ENCODE measurements around the gene EHMT1.

Gene EHMT1

GRCh38 chr9:137606005-137606621, 12.7 kb upstream of the EHMT1 start:
- TF ChIP-seq EGR1 (IDR thresholded peaks at IDR 0.05), result peak; percentile 9; the same call in 1 of the 2 replicates
- peak; percentile 94 for TF ChIP-seq ZBTB7A (IDR thresholded peaks at IDR 0.05; ENCODE audit: low read depth)
- no peak for TF ChIP-seq RAD21 (IDR thresholded peaks at IDR 0.05; ENCODE audit: low read depth)
- TF ChIP-seq CEBPB (IDR thresholded peaks at IDR 0.05), result no peak
- peak; percentile 85 for TF ChIP-seq NFIC (IDR thresholded peaks at IDR 0.05)
- peak; percentile 84 for TF ChIP-seq TCF12 (IDR thresholded peaks at IDR 0.05; ENCODE audit: low read depth)
- no peak for TF ChIP-seq CREB1 (IDR thresholded peaks at IDR 0.05; ENCODE audit: low read depth)
- 0 out of 2 replicates have a peak, but pooled peaks have one; percentile 2 for TF ChIP-seq TAF1 (IDR thresholded peaks at IDR 0.05; ENCODE audit: low read depth)
- peak; percentile 36; the same call in 1 of the 2 replicates for TF ChIP-seq MAX (IDR thresholded peaks at IDR 0.05)
- no peak for TF ChIP-seq USF1 (IDR thresholded peaks at IDR 0.05)
- 0 out of 2 replicates have a peak, but pooled peaks have one; percentile 10 for TF ChIP-seq REST (IDR thresholded peaks at IDR 0.05; ENCODE audit: low read depth)
- peak; percentile 58; the same call in 1 of the 2 replicates for TF ChIP-seq TEAD4 (IDR thresholded peaks at IDR 0.05)
- TF ChIP-seq EP300 (IDR thresholded peaks at IDR 0.05; ENCODE audit: borderline replicate concordance), result peak; percentile 79

GRCh38 chr9:137606734-137607138, 12.1 kb upstream of the EHMT1 start:
- TF ChIP-seq FOXM1 (IDR thresholded peaks at IDR 0.05; ENCODE audit: borderline replicate concordance, low read depth) (no peak), CEBPB (IDR thresholded peaks at IDR 0.05) (no peak), MAX (IDR thresholded peaks at IDR 0.05) (no peak)

- TF ChIP-seq ZBTB7A (IDR thresholded peaks at IDR 0.05; ENCODE audit: low read depth) (no peak), CEBPB (IDR thresholded peaks at IDR 0.05) (no peak), MAX (IDR thresholded peaks at IDR 0.05) (no peak)
These were observed 11.5 kb upstream of the EHMT1 start for GRCh38 chr9:137607141-137607857.

GRCh38 chr9:137610944-137611343, 7.9 kb upstream of the EHMT1 start:
- TF ChIP-seq FOXM1 (IDR thresholded peaks at IDR 0.05; ENCODE audit: borderline replicate concordance, low read depth) (no peak), TAF1 (IDR thresholded peaks at IDR 0.05; ENCODE audit: low read depth) (no peak), EP300 (IDR thresholded peaks at IDR 0.05; ENCODE audit: borderline replicate concordance) (no peak), MAX (IDR thresholded peaks at IDR 0.05) (peak; percentile 83), CREB1 (IDR thresholded peaks at IDR 0.05; ENCODE audit: low read depth) (no peak), EGR1 (IDR thresholded peaks at IDR 0.05) (no peak), NFIC (IDR thresholded peaks at IDR 0.05) (no peak), RAD21 (IDR thresholded peaks at IDR 0.05; ENCODE audit: low read depth) (no peak), TCF12 (IDR thresholded peaks at IDR 0.05; ENCODE audit: low read depth) (no peak), YY1 (IDR thresholded peaks at IDR 0.05; ENCODE audit: low read depth) (no peak), TEAD4 (IDR thresholded peaks at IDR 0.05) (0 out of 2 replicates have a peak, but pooled peaks have one; percentile 18), CEBPB (IDR thresholded peaks at IDR 0.05) (no peak)

GRCh38 chr9:137611623-137612609, 6.9 kb upstream of the EHMT1 start:
- TF ChIP-seq RAD21 (IDR thresholded peaks at IDR 0.05; ENCODE audit: low read depth) (peak; percentile 36; the same call in 1 of the 2 replicates), EGR1 (IDR thresholded peaks at IDR 0.05) (no peak; the same call in 1 of the 2 replicates), EP300 (IDR thresholded peaks at IDR 0.05; ENCODE audit: borderline replicate concordance) (peak; percentile 94), NFIC (IDR thresholded peaks at IDR 0.05) (peak; percentile 89), FOXM1 (IDR thresholded peaks at IDR 0.05; ENCODE audit: borderline replicate concordance, low read depth) (peak; percentile 79), TEAD4 (IDR thresholded peaks at IDR 0.05) (peak; percentile 99), REST (IDR thresholded peaks at IDR 0.05; ENCODE audit: low read depth) (no peak), CEBPB (IDR thresholded peaks at IDR 0.05) (peak; percentile 48; the same call in 1 of the 2 replicates), ZBTB7A (IDR thresholded peaks at IDR 0.05; ENCODE audit: low read depth) (no peak; the same call in none of the 2 replicates), USF1 (IDR thresholded peaks at IDR 0.05) (peak; percentile 97), TAF1 (IDR thresholded peaks at IDR 0.05; ENCODE audit: low read depth) (no peak; the same call in none of the 2 replicates), TCF12 (IDR thresholded peaks at IDR 0.05; ENCODE audit: low read depth) (peak; percentile 94), YY1 (IDR thresholded peaks at IDR 0.05; ENCODE audit: low read depth) (peak; percentile 92), MAX (IDR thresholded peaks at IDR 0.05) (peak; percentile 89), CREB1 (IDR thresholded peaks at IDR 0.05; ENCODE audit: low read depth) (no peak)
